ENCODE data around the gene C12orf42.

C12orf42 gene

GRCh38 chr12:103415681-103416080, 80.1 kb downstream of the C12orf42 start:
- H3K9ac ChIP-seq (ENCODE audit: low read depth, low read length), result no peak overlapping the region
- no peak overlapping the region for H3K4me3 ChIP-seq (ENCODE audit: low read depth, low read length)
- H3K9me3 ChIP-seq (ENCODE audit: control insufficient read depth, insufficient read depth, low read length), result no peaks in the 10 kb centered on the region
- no peaks in the 10 kb centered on the region for H3K4me1 ChIP-seq (ENCODE audit: control insufficient read depth, insufficient read depth, low read length)
- no peaks in the 10 kb centered on the region for H3K27me3 ChIP-seq (ENCODE audit: control insufficient read depth, insufficient read depth, low read length)
- no peaks in the 10 kb centered on the region for H3K36me3 ChIP-seq (ENCODE audit: control insufficient read depth, insufficient read depth, low read length)

DNA sequence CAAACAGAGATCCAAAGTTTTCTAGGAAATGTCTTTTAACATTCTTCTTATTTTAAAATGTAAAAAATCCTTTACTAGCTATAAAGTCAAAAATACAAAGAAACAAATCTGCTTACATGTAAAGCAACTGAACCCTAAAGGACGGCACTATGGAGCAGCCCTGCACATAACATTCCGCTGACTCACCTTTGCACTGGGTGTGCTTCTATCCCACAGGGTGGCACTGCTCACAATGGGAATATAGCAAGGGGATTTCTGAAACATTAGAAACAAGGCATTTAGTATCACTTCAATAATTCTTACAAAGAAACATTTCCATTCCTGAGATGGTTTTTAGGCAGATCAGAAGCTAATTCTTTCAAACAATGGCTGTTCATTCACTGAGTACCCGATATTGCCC, 94.3 kb downstream of the C12orf42 start:
- no peak overlapping the region for H3K4me3 ChIP-seq (ENCODE audit: low read depth, low read length)
- H3K27me3 ChIP-seq (ENCODE audit: control insufficient read depth, insufficient read depth, low read length), result no peaks in the 10 kb centered on the region
- peaks cover 5% of the 10 kb centered on the region for H3K4me1 ChIP-seq (ENCODE audit: control insufficient read depth, insufficient read depth, low read length)
- no peaks in the 10 kb centered on the region for H3K36me3 ChIP-seq (ENCODE audit: control insufficient read depth, insufficient read depth, low read length)
- no peaks in the 10 kb centered on the region for H3K9me3 ChIP-seq (ENCODE audit: control insufficient read depth, insufficient read depth, low read length)
- no peak overlapping the region for H3K9ac ChIP-seq (ENCODE audit: low read depth, low read length)

GRCh38 chr12:103399986-103400385, 95.8 kb downstream of the C12orf42 start:
- Histone ChIP-seq H3K4me3 (ENCODE audit: low read depth, low read length) (no peak overlapping the region), H3K27me3 (ENCODE audit: control insufficient read depth, insufficient read depth, low read length) (no peaks in the 10 kb centered on the region), H3K4me1 (ENCODE audit: control insufficient read depth, insufficient read depth, low read length) (peaks cover 5% of the 10 kb centered on the region), H3K36me3 (ENCODE audit: control insufficient read depth, insufficient read depth, low read length) (no peaks in the 10 kb centered on the region), H3K9ac (ENCODE audit: low read depth, low read length) (no peak overlapping the region), H3K9me3 (ENCODE audit: control insufficient read depth, insufficient read depth, low read length) (no peaks in the 10 kb centered on the region)

DNA sequence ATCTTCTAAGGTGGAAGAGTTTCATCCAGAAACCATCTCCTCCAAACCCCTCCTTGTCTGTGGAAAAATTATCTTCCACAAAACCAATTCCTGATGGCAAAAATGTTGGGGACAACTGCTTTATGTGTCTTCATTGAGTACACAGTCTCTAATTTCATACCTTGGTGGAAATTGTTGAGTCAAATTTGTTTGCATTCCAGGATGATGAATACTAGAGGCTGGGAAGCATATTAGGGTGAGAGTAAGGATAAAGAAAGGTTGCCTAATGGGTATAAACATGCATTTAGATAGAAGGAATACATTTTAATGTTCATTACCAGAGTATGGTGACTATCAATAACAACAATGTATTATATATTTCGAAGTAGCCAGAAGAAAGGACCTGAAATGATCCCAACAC, 98.2 kb downstream of the C12orf42 start:
- H3K9me3 ChIP-seq (ENCODE audit: control insufficient read depth, insufficient read depth, low read length), result no peaks in the 10 kb centered on the region
- H3K4me3 ChIP-seq (ENCODE audit: low read depth, low read length), result no peak overlapping the region
- H3K27me3 ChIP-seq (ENCODE audit: control insufficient read depth, insufficient read depth, low read length), result no peaks in the 10 kb centered on the region
- peaks cover 5% of the 10 kb centered on the region for H3K4me1 ChIP-seq (ENCODE audit: control insufficient read depth, insufficient read depth, low read length)
- H3K9ac ChIP-seq (ENCODE audit: low read depth, low read length), result no peak overlapping the region
- no peaks in the 10 kb centered on the region for H3K36me3 ChIP-seq (ENCODE audit: control insufficient read depth, insufficient read depth, low read length)

- no peaks in the 10 kb centered on the region for H3K9me3 ChIP-seq (ENCODE audit: control insufficient read depth, insufficient read depth, low read length)
- H3K4me3 ChIP-seq (ENCODE audit: low read depth, low read length), result no peak overlapping the region
- no peaks in the 10 kb centered on the region for H3K36me3 ChIP-seq (ENCODE audit: control insufficient read depth, insufficient read depth, low read length)
- H3K4me1 ChIP-seq (ENCODE audit: control insufficient read depth, insufficient read depth, low read length), result no peaks in the 10 kb centered on the region
- no peak overlapping the region for H3K9ac ChIP-seq (ENCODE audit: low read depth, low read length)
- H3K27me3 ChIP-seq (ENCODE audit: control insufficient read depth, insufficient read depth, low read length), result no peaks in the 10 kb centered on the region
Observed at GRCh38 chr12:103392722-103393121, 103.0 kb downstream of the C12orf42 start.

DNA sequence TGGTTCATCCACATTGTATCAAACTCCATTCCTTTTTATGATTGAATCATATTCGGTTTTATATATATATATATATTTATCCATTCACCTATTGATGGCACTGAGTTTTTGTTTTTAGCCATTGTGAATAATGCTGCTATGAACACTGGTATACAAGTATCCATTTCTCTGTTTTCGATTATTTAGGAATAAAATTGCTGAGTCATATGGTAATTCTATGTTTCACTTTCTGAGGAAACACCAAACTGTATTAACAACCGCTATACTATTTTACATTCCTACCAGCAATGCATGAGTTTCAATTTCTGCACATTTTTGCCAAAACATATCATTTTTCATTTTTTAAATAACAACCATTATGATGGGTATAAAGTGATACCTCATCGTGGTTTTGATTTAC, 104.7 kb downstream of the C12orf42 start:
- Histone ChIP-seq H3K9me3 (ENCODE audit: control insufficient read depth, insufficient read depth, low read length) (no peaks in the 10 kb centered on the region), H3K36me3 (ENCODE audit: control insufficient read depth, insufficient read depth, low read length) (no peaks in the 10 kb centered on the region), H3K4me1 (ENCODE audit: control insufficient read depth, insufficient read depth, low read length) (no peaks in the 10 kb centered on the region), H3K27me3 (ENCODE audit: control insufficient read depth, insufficient read depth, low read length) (no peaks in the 10 kb centered on the region), H3K4me3 (ENCODE audit: low read depth, low read length) (no peak overlapping the region), H3K9ac (ENCODE audit: low read depth, low read length) (no peak overlapping the region)

GRCh38 chr12:103387385-103387784, 108.4 kb downstream of the C12orf42 start:
- H3K27me3 ChIP-seq (ENCODE audit: control insufficient read depth, insufficient read depth, low read length), result no peaks in the 10 kb centered on the region
- no peaks in the 10 kb centered on the region for H3K4me1 ChIP-seq (ENCODE audit: control insufficient read depth, insufficient read depth, low read length)
- H3K36me3 ChIP-seq (ENCODE audit: control insufficient read depth, insufficient read depth, low read length), result no peaks in the 10 kb centered on the region
- H3K9me3 ChIP-seq (ENCODE audit: control insufficient read depth, insufficient read depth, low read length), result no peaks in the 10 kb centered on the region
- H3K4me3 ChIP-seq (ENCODE audit: low read depth, low read length), result no peak overlapping the region
- H3K9ac ChIP-seq (ENCODE audit: low read depth, low read length), result no peak overlapping the region

GRCh38 chr12:103386451-103386850, 109.3 kb downstream of the C12orf42 start:
- Histone ChIP-seq H3K27me3 (ENCODE audit: control insufficient read depth, insufficient read depth, low read length) (no peaks in the 10 kb centered on the region), H3K36me3 (ENCODE audit: control insufficient read depth, insufficient read depth, low read length) (no peaks in the 10 kb centered on the region), H3K9me3 (ENCODE audit: control insufficient read depth, insufficient read depth, low read length) (no peaks in the 10 kb centered on the region), H3K4me1 (ENCODE audit: control insufficient read depth, insufficient read depth, low read length) (no peaks in the 10 kb centered on the region), H3K4me3 (ENCODE audit: low read depth, low read length) (no peak overlapping the region), H3K9ac (ENCODE audit: low read depth, low read length) (no peak overlapping the region)

- no peak overlapping the region for H3K9ac ChIP-seq (ENCODE audit: low read depth, low read length)
- no peak overlapping the region for H3K4me3 ChIP-seq (ENCODE audit: low read depth, low read length)
- no peaks in the 10 kb centered on the region for H3K36me3 ChIP-seq (ENCODE audit: control insufficient read depth, insufficient read depth, low read length)
- H3K27me3 ChIP-seq (ENCODE audit: control insufficient read depth, insufficient read depth, low read length), result no peaks in the 10 kb centered on the region
- no peaks in the 10 kb centered on the region for H3K4me1 ChIP-seq (ENCODE audit: control insufficient read depth, insufficient read depth, low read length)
- no peaks in the 10 kb centered on the region for H3K9me3 ChIP-seq (ENCODE audit: control insufficient read depth, insufficient read depth, low read length)
Observed at GRCh38 chr12:103382736-103383346, 112.9 kb downstream of the C12orf42 start.

DNA sequence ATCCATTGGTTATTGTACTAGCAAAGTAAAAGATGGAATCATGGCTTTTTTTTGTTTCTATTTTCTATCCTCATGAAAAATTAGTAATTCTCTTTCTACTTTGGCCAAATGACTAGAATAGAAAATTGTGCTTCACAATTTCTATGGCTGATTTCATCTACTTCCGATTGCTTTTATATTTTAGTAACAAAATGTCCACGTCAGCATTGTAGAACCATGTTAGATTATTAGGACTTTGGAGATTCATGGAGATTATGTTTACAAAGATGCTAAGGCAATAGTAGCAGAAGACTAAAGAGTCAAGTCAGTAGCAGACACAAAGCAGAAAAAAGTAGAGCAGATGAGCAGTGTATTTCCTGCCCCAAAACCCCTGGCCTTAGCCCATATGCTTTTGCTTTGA, 113.6 kb downstream of the C12orf42 start:
- no peaks in the 10 kb centered on the region for H3K27me3 ChIP-seq (ENCODE audit: control insufficient read depth, insufficient read depth, low read length)
- H3K4me3 ChIP-seq (ENCODE audit: low read depth, low read length), result no peak overlapping the region
- no peaks in the 10 kb centered on the region for H3K36me3 ChIP-seq (ENCODE audit: control insufficient read depth, insufficient read depth, low read length)
- H3K9me3 ChIP-seq (ENCODE audit: control insufficient read depth, insufficient read depth, low read length), result no peaks in the 10 kb centered on the region
- no peaks in the 10 kb centered on the region for H3K4me1 ChIP-seq (ENCODE audit: control insufficient read depth, insufficient read depth, low read length)
- no peak overlapping the region for H3K9ac ChIP-seq (ENCODE audit: low read depth, low read length)

GRCh38 chr12:103379670-103380069, 116.1 kb downstream of the C12orf42 start:
- Histone ChIP-seq H3K27me3 (ENCODE audit: control insufficient read depth, insufficient read depth, low read length) (no peaks in the 10 kb centered on the region), H3K36me3 (ENCODE audit: control insufficient read depth, insufficient read depth, low read length) (no peaks in the 10 kb centered on the region)

GRCh38 chr12:103373088-103373523, 122.7 kb downstream of the C12orf42 start:
- H3K27me3 ChIP-seq (ENCODE audit: control insufficient read depth, insufficient read depth, low read length), result no peaks in the 10 kb centered on the region

More at GRCh38 chr12:103379670-103380069, 116.1 kb downstream of the C12orf42 start:
- Histone ChIP-seq H3K9me3 (ENCODE audit: control insufficient read depth, insufficient read depth, low read length) (no peaks in the 10 kb centered on the region), H3K4me3 (ENCODE audit: low read depth, low read length) (no peak overlapping the region), H3K9ac (ENCODE audit: low read depth, low read length) (no peak overlapping the region), H3K4me1 (ENCODE audit: control insufficient read depth, insufficient read depth, low read length) (no peaks in the 10 kb centered on the region)

More at GRCh38 chr12:103373088-103373523, 122.7 kb downstream of the C12orf42 start:
- no peaks in the 10 kb centered on the region for H3K4me1 ChIP-seq (ENCODE audit: control insufficient read depth, insufficient read depth, low read length)
- no peaks in the 10 kb centered on the region for H3K9me3 ChIP-seq (ENCODE audit: control insufficient read depth, insufficient read depth, low read length)
- no peak overlapping the region for H3K9ac ChIP-seq (ENCODE audit: low read depth, low read length)
- no peaks in the 10 kb centered on the region for H3K36me3 ChIP-seq (ENCODE audit: control insufficient read depth, insufficient read depth, low read length)
- H3K4me3 ChIP-seq (ENCODE audit: low read depth, low read length), result no peak overlapping the region
